ENCODE results near the gene RPL37A.

RPL37A gene

GRCh38 chr2:216499641-216500218 is 1.1 kb downstream of the RPL37A start:
- TF ChIP-seq ESRRG (CRISPR knock-in tag; IDR thresholded peaks at IDR 0.05) = no peak
- TF ChIP-seq CSRNP3 (CRISPR knock-in tag; IDR thresholded peaks at IDR 0.05) = no peak
- TF ChIP-seq ZC3H10 (CRISPR knock-in tag; IDR thresholded peaks at IDR 0.05) = no peak
- TF ChIP-seq TOX (CRISPR knock-in tag; IDR thresholded peaks at IDR 0.05; ENCODE audit: borderline replicate concordance) = no peak
- no peak for TF ChIP-seq GLIS3 (CRISPR knock-in tag; IDR thresholded peaks at IDR 0.05)
- no peak for TF ChIP-seq BACH2 (CRISPR knock-in tag; IDR thresholded peaks at IDR 0.05; ENCODE audit: borderline replicate concordance)
- no peak for TF ChIP-seq PPARA (CRISPR knock-in tag; IDR thresholded peaks at IDR 0.05; ENCODE audit: borderline replicate concordance)
- no peak for TF ChIP-seq ZNF8 (CRISPR knock-in tag; IDR thresholded peaks at IDR 0.05)
- TF ChIP-seq OSR1 (CRISPR knock-in tag; IDR thresholded peaks at IDR 0.05) = no peak
- no peak for TF ChIP-seq CREB5 (CRISPR knock-in tag; IDR thresholded peaks at IDR 0.05; ENCODE audit: low read depth)
- no peak for TF ChIP-seq ZNF565 (CRISPR knock-in tag; conservative IDR thresholded peaks at IDR 0.05; ENCODE audit: low read depth)
- TF ChIP-seq ZFP3 (CRISPR knock-in tag; IDR thresholded peaks at IDR 0.05) = no peak
- no peak for TF ChIP-seq PATZ1 (CRISPR knock-in tag; IDR thresholded peaks at IDR 0.05; ENCODE audit: borderline replicate concordance)
- TF ChIP-seq, protein P1, sequence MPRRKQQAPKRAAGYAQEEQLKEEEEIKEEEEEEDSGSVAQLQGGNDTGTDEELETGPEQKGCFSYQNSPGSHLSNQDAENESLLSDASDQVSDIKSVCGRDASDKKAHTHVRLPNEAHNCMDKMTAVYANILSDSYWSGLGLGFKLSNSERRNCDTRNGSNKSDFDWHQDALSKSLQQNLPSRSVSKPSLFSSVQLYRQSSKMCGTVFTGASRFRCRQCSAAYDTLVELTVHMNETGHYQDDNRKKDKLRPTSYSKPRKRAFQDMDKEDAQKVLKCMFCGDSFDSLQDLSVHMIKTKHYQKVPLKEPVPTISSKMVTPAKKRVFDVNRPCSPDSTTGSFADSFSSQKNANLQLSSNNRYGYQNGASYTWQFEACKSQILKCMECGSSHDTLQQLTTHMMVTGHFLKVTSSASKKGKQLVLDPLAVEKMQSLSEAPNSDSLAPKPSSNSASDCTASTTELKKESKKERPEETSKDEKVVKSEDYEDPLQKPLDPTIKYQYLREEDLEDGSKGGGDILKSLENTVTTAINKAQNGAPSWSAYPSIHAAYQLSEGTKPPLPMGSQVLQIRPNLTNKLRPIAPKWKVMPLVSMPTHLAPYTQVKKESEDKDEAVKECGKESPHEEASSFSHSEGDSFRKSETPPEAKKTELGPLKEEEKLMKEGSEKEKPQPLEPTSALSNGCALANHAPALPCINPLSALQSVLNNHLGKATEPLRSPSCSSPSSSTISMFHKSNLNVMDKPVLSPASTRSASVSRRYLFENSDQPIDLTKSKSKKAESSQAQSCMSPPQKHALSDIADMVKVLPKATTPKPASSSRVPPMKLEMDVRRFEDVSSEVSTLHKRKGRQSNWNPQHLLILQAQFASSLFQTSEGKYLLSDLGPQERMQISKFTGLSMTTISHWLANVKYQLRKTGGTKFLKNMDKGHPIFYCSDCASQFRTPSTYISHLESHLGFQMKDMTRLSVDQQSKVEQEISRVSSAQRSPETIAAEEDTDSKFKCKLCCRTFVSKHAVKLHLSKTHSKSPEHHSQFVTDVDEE (CRISPR knock-in tag; IDR thresholded peaks at IDR 0.05) = no peak
- TF ChIP-seq TCF4 (CRISPR knock-in tag; IDR thresholded peaks at IDR 0.05; ENCODE audit: borderline replicate concordance) = no peak
- no peak for ATAC-seq

DNA sequence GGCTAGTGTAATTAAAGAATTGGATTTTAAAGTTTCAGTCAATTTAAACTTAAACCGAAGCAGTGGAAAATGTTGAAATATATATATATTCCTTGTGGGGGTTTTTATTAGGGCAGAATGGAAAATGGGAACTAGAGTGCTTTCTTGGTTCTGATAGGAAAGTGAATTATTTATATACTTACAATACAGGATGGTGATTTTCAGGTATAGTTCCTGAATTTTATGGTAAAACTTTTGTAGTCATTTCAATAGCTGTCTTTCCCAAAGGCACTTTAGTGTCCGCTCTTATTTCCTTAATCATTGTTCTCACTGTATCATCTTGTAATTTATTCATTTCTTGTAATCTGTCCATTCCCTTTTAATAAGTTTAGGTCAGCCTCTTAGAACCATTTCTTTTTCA is 1.9 kb downstream of the RPL37A start:
- no peak for ATAC-seq
- no peak for TF ChIP-seq ZNF70 (CRISPR knock-in tag; IDR thresholded peaks at IDR 0.05)
- TF ChIP-seq ESRRG (CRISPR knock-in tag; IDR thresholded peaks at IDR 0.05) = no peak
- no peak for TF ChIP-seq ZFP30 (CRISPR knock-in tag; IDR thresholded peaks at IDR 0.05)
- no peak for TF ChIP-seq CSDC2 (CRISPR knock-in tag; IDR thresholded peaks at IDR 0.05)
- no peak for TF ChIP-seq OSR1 (CRISPR knock-in tag; IDR thresholded peaks at IDR 0.05)
- TF ChIP-seq TCF4 (CRISPR knock-in tag; IDR thresholded peaks at IDR 0.05; ENCODE audit: borderline replicate concordance) = no peak
- no peak for TF ChIP-seq ISL1 (CRISPR knock-in tag; IDR thresholded peaks at IDR 0.05)
- no peak for TF ChIP-seq ZNF565 (CRISPR knock-in tag; conservative IDR thresholded peaks at IDR 0.05; ENCODE audit: low read depth)
- no peak for TF ChIP-seq ZNF8 (CRISPR knock-in tag; IDR thresholded peaks at IDR 0.05)

DNA sequence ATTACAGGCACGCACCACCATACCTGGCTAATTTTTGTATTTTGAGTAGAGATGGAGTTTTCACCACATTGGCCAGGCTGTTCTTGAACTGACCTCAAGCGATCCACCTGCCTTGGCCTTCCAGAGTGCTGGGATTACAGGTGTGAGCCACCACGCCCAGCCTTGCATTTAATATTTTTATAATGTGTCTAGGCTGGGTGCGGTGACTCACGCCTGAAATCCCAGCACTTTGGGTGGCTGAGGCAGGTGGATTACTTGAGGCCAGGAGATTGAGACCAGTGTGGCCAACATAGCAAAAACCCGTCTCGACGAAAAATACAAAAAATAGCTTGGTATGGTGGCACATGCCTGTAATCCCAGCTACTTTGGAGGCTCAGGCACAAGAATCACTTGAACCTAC is 3.2 kb downstream of the RPL37A start:
- ATAC-seq = no peak
- TF ChIP-seq ZNF8 (CRISPR knock-in tag; IDR thresholded peaks at IDR 0.05) = no peak
- no peak for TF ChIP-seq TCF4 (CRISPR knock-in tag; IDR thresholded peaks at IDR 0.05; ENCODE audit: borderline replicate concordance)
- TF ChIP-seq, protein P1 (CRISPR knock-in tag; IDR thresholded peaks at IDR 0.05) = no peak
- no peak for TF ChIP-seq RARB (CRISPR knock-in tag; IDR thresholded peaks at IDR 0.05)
- no peak for TF ChIP-seq SNAI2 (CRISPR knock-in tag; IDR thresholded peaks at IDR 0.05)
